SH-SY5Y (cell line): ENCODE measurements around the gene FBN1.

Experiments
- GATA2 ChIP-seq: IDR thresholded peaks from 2 replicates; pipeline ENCODE4 v1.6.1; 2011; ENCODE audit warnings: mild to moderate bottlenecking, low read depth, low read length
- GATA3 ChIP-seq: IDR thresholded peaks from 2 replicates; pipeline ENCODE4 v1.6.1; 2011; ENCODE audit warnings: low read depth, mild to moderate bottlenecking, low read length, moderate library complexity

FBN1 gene

DNA sequence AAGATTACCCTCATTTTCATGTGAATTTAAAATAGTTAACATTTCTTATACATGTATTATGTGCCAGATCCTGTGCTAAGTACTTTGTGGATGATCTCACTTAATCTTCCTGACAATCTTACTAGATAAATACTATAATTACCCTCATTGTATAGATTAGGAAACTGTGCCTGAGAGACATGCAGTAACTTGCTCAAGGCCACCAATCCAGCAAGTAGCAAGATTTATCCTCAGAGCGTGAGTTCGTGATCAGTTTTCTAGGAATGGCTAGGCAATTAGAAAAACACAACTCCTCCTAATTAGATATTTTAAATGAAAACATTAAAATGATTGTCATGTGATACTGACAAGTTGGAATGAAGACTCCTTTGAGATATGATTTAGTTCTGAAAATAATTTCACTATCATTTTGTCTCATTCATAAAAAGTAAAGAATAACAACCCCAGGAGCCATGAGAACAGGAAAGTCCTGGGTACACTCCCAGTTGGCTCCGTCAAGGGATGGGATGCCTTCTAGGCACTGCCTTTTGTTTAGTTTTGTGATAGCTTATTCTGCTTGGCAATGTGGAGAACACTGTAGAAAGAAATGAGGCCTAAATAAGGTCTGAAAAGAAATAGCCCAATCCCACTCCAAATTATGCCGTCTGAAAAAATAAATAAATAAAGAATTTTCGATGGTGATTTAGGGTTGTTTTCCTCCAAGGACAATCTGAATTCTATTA is 61.3 kb downstream of the FBN1 start:
- no peak for TF ChIP-seq GATA3
- no peak for TF ChIP-seq GATA2

DNA sequence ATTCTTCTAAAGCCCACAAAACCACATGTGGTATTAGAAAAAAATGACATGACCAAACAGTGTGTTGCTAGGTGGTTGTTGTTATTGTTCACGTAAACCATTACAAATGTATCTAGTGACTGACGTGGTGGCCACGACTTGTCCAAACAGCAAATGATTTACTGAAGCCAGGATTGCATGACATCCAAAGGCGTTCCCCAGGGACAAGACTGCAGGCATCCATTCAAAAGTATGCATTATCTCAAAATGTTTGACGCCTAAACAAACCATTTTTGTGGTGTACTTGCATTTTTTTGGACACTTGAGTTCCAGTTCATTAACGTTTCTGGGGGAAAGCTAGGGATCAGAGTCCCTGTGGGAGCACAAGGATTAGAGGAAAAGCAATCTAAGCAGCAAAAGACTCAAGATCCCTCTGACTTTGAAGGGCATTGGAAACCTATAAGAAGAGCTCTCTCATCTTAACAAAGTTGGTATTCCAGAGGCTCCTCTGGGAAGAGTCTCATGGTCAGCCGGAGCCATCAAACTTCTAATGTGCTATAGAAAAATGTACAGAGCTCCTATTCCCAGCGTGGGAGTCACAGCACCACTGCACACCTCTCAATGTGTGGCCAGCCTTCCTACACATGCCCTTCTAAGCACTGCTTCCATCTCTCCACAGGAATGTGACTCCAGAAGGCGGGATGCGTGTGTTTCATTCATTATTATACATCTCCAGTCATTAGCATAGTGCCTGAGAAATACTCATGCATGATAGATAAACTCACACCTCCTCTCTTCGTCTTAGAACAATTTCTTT is 62.9 kb downstream of the FBN1 start:
- TF ChIP-seq GATA2 (no peak), GATA3 (no peak)

GRCh38 chr15:48581219-48581618 is 64.3 kb downstream of the FBN1 start:
- no peak for TF ChIP-seq GATA3
- no peak for TF ChIP-seq GATA2

DNA sequence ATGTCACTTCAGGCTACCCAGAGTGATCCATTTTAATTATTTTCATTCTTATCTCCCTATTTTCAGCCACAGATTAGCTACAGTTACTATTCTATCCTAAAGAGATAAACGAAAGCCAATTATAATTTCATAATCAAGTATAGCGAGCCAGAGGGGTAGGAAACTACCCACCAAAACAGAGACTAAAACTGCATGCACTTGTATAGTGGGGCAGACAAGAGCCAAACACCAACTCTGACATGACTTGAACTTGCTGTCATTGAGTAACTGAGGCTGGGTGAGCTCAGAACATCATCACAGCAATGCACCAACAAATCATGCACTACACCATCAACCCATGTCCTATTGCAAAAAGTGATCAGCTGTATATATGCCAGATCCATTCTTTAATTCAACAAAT is 64.8 kb downstream of the FBN1 start:
- no peak for TF ChIP-seq GATA2
- TF ChIP-seq GATA3: no peak

GRCh38 chr15:48579945-48580671 is 65.4 kb downstream of the FBN1 start:
- no peak for TF ChIP-seq GATA2
- TF ChIP-seq GATA3: no peak

GRCh38 chr15:48578965-48579364 is 66.5 kb downstream of the FBN1 start:
- TF ChIP-seq GATA3 (no peak), GATA2 (no peak)

GRCh38 chr15:48577469-48577868 is 68.0 kb downstream of the FBN1 start:
- TF ChIP-seq GATA2 (no peak), GATA3 (no peak)

GRCh38 chr15:48574187-48574586 is 71.3 kb downstream of the FBN1 start:
- TF ChIP-seq GATA3 (peak; percentile 84), GATA2 (peak; percentile 79)

- TF ChIP-seq GATA3: no peak
- TF ChIP-seq GATA2: no peak
Observed at GRCh38 chr15:48573780-48574179, 71.7 kb downstream of the FBN1 start.

DNA sequence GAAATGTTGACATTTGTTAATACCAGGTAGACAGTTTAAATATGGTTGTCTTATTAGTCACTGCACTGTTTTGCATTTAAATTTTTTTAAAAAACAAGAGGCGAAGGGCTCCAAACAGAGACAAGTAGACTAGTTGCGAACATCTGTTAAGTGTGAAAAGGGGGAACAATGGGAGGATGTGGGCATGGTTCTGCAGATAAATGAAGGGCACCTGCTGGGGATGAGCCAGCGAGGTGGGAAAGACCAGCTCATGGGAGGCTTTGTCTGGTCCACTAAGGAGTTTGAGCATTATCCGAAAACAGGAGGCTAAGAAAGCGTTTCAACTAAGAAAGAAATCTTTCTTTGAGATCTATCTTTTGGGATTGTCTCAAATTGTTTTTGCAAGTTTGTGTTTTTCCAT is 72.7 kb downstream of the FBN1 start:
- TF ChIP-seq GATA2: no peak
- TF ChIP-seq GATA3: no peak

- TF ChIP-seq GATA3: no peak
- TF ChIP-seq GATA2: no peak
Observed at GRCh38 chr15:48571510-48571909, 74.0 kb downstream of the FBN1 start.

DNA sequence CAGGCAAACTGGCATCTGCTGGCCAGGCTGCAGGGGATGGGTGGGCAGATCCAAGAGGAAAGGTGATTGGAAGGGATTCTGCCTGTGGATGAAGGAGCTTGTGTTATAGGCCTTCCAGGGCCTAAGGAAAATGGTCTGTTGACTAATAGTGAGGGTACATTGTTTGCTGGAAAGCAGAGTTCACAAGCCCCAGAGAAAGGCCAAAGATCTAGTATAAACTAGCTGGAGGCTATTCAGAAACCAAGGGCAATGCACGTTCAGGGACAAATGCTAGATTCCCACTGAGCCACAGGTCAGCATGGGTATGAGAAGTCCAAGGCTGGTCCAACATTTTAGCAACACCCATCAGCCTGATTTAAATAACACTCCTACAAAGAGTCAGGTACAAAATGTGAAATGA is 74.7 kb downstream of the FBN1 start:
- TF ChIP-seq GATA2 (no peak), GATA3 (no peak)

- TF ChIP-seq GATA2 (no peak), GATA3 (no peak)
Observed at GRCh38 chr15:48569591-48570302, 75.8 kb downstream of the FBN1 start.

DNA sequence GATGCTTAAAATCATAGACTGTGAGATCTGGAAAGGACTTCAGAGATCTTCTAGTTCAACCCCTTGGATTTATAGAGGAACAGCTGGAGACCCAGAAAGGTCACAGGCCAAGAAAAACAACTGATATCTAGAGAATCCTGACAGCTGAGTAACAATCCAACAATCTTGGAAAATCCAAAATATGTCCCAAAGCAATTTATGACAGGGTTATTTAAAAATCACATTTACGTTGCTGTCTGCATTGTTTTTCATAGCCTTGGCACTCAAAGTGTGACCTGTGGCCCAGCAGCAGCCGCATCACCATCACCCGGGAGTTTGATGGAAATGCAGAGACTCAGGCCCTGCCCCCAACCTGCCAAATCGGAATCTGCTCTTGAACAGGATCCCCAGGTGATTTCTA is 78.8 kb downstream of the FBN1 start:
- TF ChIP-seq GATA2 (no peak), GATA3 (no peak)
